SU-DHL-6 (cell line): Measurements from ENCODE around the gene ABHD17A.

Experiments
- CTCF ChIP-seq: fragments of 200-600 bp; sonication (generic); IDR thresholded peaks from one replicate; pipeline ENCODE4 v1.5.1; 2017; ENCODE audit warnings: antibody characterized with exemption, mild to moderate bottlenecking, low read length, moderate library complexity; ENCODE audit not compliant: insufficient read depth, poor library complexity, severe bottlenecking
- EZH2phosphoT487 ChIP-seq: fragments of 200-600 bp; sonication (generic), shearing (Covaris generic); conservative IDR thresholded peaks from 2 replicates; pipeline ENCODE4 v1.6.1; 2018; ENCODE audit warnings: mild to moderate bottlenecking, antibody characterized with exemption, low read length, moderate library complexity, mixed read lengths

- no peak for TF ChIP-seq CTCF
- no peak for TF ChIP-seq EZH2phosphoT487
Measured at GRCh38 chr19:1913781-1914577, 28.7 kb upstream of the ABHD17A start.
